ENCODE data around the gene KCND3. TPM values are rescaled to one million over a fixed set of nuclear protein-coding genes. Genes with fewer than 3 reads are reported as not detected.

Gene KCND3
- total and polyA plus RNA-seq, 2 donors (not counting 3 experiments of a cell fraction or from before 2014, with no cell fraction given): 0.03 TPM; not detected in 1

DNA sequence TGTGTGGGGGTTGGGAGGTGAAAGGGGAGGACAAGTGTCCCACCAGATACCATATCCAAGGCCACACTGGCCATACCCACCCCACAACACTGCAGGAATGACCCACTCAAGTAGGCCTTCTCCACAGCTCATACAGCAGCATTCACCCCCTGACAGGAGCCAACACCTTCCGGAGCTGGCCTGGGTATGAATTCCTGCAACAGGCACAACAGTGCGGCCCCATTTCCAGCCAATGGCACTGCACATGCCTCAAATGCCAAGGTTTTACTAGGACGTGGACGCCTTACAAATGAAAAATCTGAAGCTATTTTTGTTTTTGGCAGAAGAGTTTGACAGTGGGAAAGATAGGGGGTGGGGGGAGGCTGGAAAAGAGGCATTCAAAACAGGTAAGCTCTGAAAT, 2.0 kb downstream of the KCND3 start:
- Histone ChIP-seq H3K9me3 (replicated peaks; ENCODE audit: control insufficient read depth, insufficient read depth, low read length) (no peaks in the 10 kb centered on the region), H3K9ac (replicated peaks; ENCODE audit: extremely low read depth, insufficient read depth, low read length) (no peak overlapping the region), H3K36me3 (ENCODE audit: control insufficient read depth in 2 of 2, extremely low read depth in 1 of 2, insufficient read depth in 2 of 2, low read length in 2 of 2) (no peaks in the 10 kb centered on the region), H4K20me1 (replicated peaks; ENCODE audit: control insufficient read depth, extremely low read depth, insufficient read depth, low read length) (no peaks in the 10 kb centered on the region), H2AFZ (ENCODE audit: low read depth, low read length) (no peak overlapping the region), H3K9me1 (replicated peaks; ENCODE audit: control insufficient read depth, extremely low read depth, insufficient read depth, low read length) (no peaks in the 10 kb centered on the region), H3K27ac (ENCODE audit: insufficient read depth, low read depth, low read length) (no peak overlapping the region), H3K4me1 (ENCODE audit: control insufficient read depth, extremely low read depth, insufficient read depth, low read length) (no peaks in the 10 kb centered on the region), H3K27me3 (ENCODE audit: control insufficient read depth in 2 of 2, insufficient read depth in 2 of 2, low read length in 2 of 2) (peaks cover 38 to 46% of the 10 kb centered on the region in 2 experiments), H3K4me2 (ENCODE audit: insufficient read depth, low read length) (no peak overlapping the region), H3K4me3 (replicated peaks in 1 of 3; ENCODE audit: insufficient read depth in 1 of 3, low read depth in 1 of 3, low read length in 3 of 3) (no peak overlapping the region), H3K79me2 (ENCODE audit: control insufficient read depth, insufficient read depth, low read length) (no peaks in the 10 kb centered on the region)
- no TSS peak for BruUV-seq (replicated peaks)
- DNase-seq (ENCODE audit: low read depth, low spot score) (no peak), FAIRE-seq (no peak)
- ChIA-PET CTCF (interaction anchor here (1.0 kb wide), 1 partner anchor 13 kb away, joined by 3 read pairs; no protein-coding TSS in a partner anchor), POLR2A (no interaction called here)
- intact Hi-C loops (cut with micrococcal nuclease): no loop called here
- no peak for TF ChIP-seq MYC (IDR thresholded peaks at IDR 0.05; ENCODE audit: low read depth, low read length)
- TF ChIP-seq POLR2A (IDR thresholded peaks at IDR 0.05; ENCODE audit: low read depth, low read length): no peak
- dilution Hi-C loops (cut with MboI; ENCODE audit: extremely low pct_ligation_motif_present, low sequenced_read_pairs): no loop called here

- dilution Hi-C loops (cut with MboI; ENCODE audit: extremely low pct_ligation_motif_present, low sequenced_read_pairs): no loop called here
- CTCF ChIA-PET: no interaction called here
- no peak overlapping the region for H3K4me2 ChIP-seq (ENCODE audit: insufficient read depth, low read length)
- no peak for FAIRE-seq
- TF ChIP-seq JUN (IDR thresholded peaks at IDR 0.05; ENCODE audit: borderline replicate concordance, insufficient read depth, insufficient read length, low read depth) (no peak), EZH2 (IDR thresholded peaks at IDR 0.05; ENCODE audit: borderline replicate concordance, low read depth, low read length, severe bottlenecking) (no peak), CTCF (IDR thresholded peaks at IDR 0.05; ENCODE audit: extremely low read depth in 1 of 2, insufficient read depth in 1 of 2, low read depth in 1 of 2, low read length in 2 of 2) (no peak), MAX (IDR thresholded peaks at IDR 0.05; ENCODE audit: insufficient read depth, insufficient read length) (no peak), POLR2A (IDR thresholded peaks at IDR 0.05; ENCODE audit: low read depth, low read length) (no peak), POLR2AphosphoS5 (IDR thresholded peaks at IDR 0.05; ENCODE audit: insufficient read depth, low read depth, low read length) (no peak), MYC (IDR thresholded peaks at IDR 0.05; ENCODE audit: low read depth, low read length) (no peak), GATA2 (IDR thresholded peaks at IDR 0.05; ENCODE audit: insufficient read depth, insufficient read length, low read depth, low read length) (no peak), FOS (IDR thresholded peaks at IDR 0.05; ENCODE audit: borderline replicate concordance, insufficient read depth, low read length) (no peak)
- H4K20me1 ChIP-seq (replicated peaks; ENCODE audit: control insufficient read depth, extremely low read depth, insufficient read depth, low read length): no peaks in the 10 kb centered on the region
- no peak overlapping the region for H3K9ac ChIP-seq (replicated peaks; ENCODE audit: extremely low read depth, insufficient read depth, low read length)
- H3K36me3 ChIP-seq (ENCODE audit: control insufficient read depth in 2 of 2, extremely low read depth in 1 of 2, insufficient read depth in 2 of 2, low read length in 2 of 2): no peaks in the 10 kb centered on the region
- peaks cover 12 to 14% of the 10 kb centered on the region in 2 experiments for H3K27me3 ChIP-seq (ENCODE audit: control insufficient read depth in 2 of 2, insufficient read depth in 2 of 2, low read length in 2 of 2)
- POLR2A ChIA-PET: no interaction called here
- H2AFZ ChIP-seq (ENCODE audit: low read depth, low read length): no peak overlapping the region
- no peak for DNase-seq (ENCODE audit: low read depth, low spot score)
- no TSS peak for BruUV-seq (replicated peaks)
- H3K4me3 ChIP-seq (replicated peaks in 1 of 3; ENCODE audit: insufficient read depth in 1 of 3, low read depth in 1 of 3, low read length in 3 of 3): no peak overlapping the region
- H3K9me1 ChIP-seq (replicated peaks; ENCODE audit: control insufficient read depth, extremely low read depth, insufficient read depth, low read length): no peaks in the 10 kb centered on the region
- no peaks in the 10 kb centered on the region for H3K79me2 ChIP-seq (ENCODE audit: control insufficient read depth, insufficient read depth, low read length)
- H3K9me3 ChIP-seq (replicated peaks; ENCODE audit: control insufficient read depth, insufficient read depth, low read length): no peaks in the 10 kb centered on the region
- intact Hi-C loops (cut with micrococcal nuclease): no loop called here
- no peak overlapping the region for H3K27ac ChIP-seq (ENCODE audit: insufficient read depth, low read depth, low read length)
- H3K4me1 ChIP-seq (ENCODE audit: control insufficient read depth, extremely low read depth, insufficient read depth, low read length): no peaks in the 10 kb centered on the region
Measured at GRCh38 chr1:111983500-111983899, 6.0 kb downstream of the KCND3 start.

All from endothelial cell of umbilical vein (primary cell).